ENCODE data around the gene MRPL37.

DNA sequence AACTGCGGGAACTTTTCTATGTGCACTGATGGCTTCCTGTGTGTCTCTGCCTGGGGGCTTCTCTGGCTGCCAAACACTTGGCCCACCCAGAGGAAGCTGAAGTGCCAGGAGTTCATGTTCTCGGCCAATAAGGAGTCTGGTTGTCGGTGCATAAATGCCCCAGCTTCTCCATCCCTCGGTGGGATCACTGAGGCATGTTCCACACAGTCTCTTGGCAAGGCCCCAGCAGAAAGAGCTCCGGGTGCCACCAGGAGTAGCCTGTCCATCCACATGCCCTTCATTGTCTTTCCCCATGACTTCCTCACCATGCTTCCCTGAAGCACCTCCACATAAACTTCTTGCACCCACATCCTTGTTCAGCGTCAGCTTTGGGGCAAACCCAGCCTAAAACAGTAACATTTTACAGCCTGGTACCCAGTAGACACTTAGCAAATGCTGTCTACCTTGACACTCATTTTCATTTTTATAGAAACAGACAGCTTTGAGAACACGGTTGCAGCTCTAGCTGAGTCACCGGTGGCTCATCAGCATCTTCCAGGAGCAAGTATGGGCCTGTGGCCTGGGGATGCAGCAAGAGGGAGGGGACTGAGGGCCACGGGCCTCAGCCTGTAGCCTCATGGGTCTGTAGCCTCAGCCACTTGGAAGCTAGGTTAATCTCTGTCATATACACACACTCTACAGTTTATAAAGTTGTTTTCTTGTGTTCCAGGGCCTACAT lies 32.4 kb upstream of the MRPL37 start:
- TF ChIP-seq, protein P1, sequence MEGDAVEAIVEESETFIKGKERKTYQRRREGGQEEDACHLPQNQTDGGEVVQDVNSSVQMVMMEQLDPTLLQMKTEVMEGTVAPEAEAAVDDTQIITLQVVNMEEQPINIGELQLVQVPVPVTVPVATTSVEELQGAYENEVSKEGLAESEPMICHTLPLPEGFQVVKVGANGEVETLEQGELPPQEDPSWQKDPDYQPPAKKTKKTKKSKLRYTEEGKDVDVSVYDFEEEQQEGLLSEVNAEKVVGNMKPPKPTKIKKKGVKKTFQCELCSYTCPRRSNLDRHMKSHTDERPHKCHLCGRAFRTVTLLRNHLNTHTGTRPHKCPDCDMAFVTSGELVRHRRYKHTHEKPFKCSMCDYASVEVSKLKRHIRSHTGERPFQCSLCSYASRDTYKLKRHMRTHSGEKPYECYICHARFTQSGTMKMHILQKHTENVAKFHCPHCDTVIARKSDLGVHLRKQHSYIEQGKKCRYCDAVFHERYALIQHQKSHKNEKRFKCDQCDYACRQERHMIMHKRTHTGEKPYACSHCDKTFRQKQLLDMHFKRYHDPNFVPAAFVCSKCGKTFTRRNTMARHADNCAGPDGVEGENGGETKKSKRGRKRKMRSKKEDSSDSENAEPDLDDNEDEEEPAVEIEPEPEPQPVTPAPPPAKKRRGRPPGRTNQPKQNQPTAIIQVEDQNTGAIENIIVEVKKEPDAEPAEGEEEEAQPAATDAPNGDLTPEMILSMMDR (IDR thresholded peaks at IDR 0.05 in 4 of 5, conservative IDR thresholded peaks at IDR 0.05 in 1 of 5), result no peak
- TF ChIP-seq POLR2A (IDR thresholded peaks at IDR 0.05), result no peak

All from gastrocnemius medialis (tissue), 4 donors.